Astrocyte (in vitro differentiated cells and primary cell): ENCODE data around the gene ANKMY2. TPM values are rescaled to one million over a fixed set of nuclear protein-coding genes. Genes with fewer than 3 reads are reported as not detected.

Source experiments
- DNase-seq: peaks from one replicate; pipeline ENCODE4 v3.0.0-alpha.2; 2010; ENCODE audit warnings: low read depth
- FAIRE-seq: peaks from 2 replicates; lab custom pipeline; 2011; peaks lifted over from hg19 to GRCh38; lab: Jason Lieb, UNC
- H2AFZ ChIP-seq: 2 replicates; pipeline ENCODE4 v1.6.0; 2012; ENCODE audit warnings: low read depth, low read length, inconsistent platforms
- H3K27ac ChIP-seq: 2 replicates; pipeline ENCODE4 v1.5.1; 2011; ENCODE audit warnings: low read depth, low read length, inconsistent platforms
- H3K27me3 ChIP-seq: 2 replicates; pipeline ENCODE4 v1.6.0; 2011; ENCODE audit warnings: low read length, inconsistent platforms; ENCODE audit not compliant: insufficient read depth
- H3K36me3 ChIP-seq: 2 replicates; pipeline ENCODE4 v1.5.1; 2011; ENCODE audit warnings: low read length, inconsistent platforms; ENCODE audit not compliant: insufficient read depth
- H3K4me1 ChIP-seq: 2 replicates; pipeline ENCODE4 v1.5.1; 2011; ENCODE audit warnings: low read length, inconsistent platforms; ENCODE audit not compliant: insufficient read depth
- H3K4me2 ChIP-seq: 2 replicates; pipeline ENCODE4 v1.6.0; 2012; ENCODE audit warnings: low read length, inconsistent platforms
- H3K4me3 ChIP-seq: 2 replicates; pipeline ENCODE4 v1.5.1; 2011; ENCODE audit warnings: low read depth, mild to moderate bottlenecking, low read length, inconsistent platforms; ENCODE audit not compliant: insufficient read depth
- H3K79me2 ChIP-seq: 2 replicates; pipeline ENCODE4 v1.6.0; 2012; ENCODE audit warnings: mild to moderate bottlenecking, low read length, inconsistent platforms; ENCODE audit not compliant: insufficient read depth
- H3K9ac ChIP-seq: 2 replicates; pipeline ENCODE4 v1.6.0; 2012; ENCODE audit warnings: mild to moderate bottlenecking, low read length, inconsistent platforms
- H3K9me3 ChIP-seq: 2 replicates; pipeline ENCODE4 v1.5.1; 2012; ENCODE audit warnings: low read depth, mild to moderate bottlenecking, low read length, inconsistent platforms; ENCODE audit not compliant: insufficient read depth
- H4K20me1 ChIP-seq: 2 replicates; pipeline ENCODE4 v1.6.0; 2012; ENCODE audit warnings: low read length, inconsistent platforms; ENCODE audit not compliant: insufficient read depth
- H3K27ac Mint-ChIP-seq: one replicate; pipeline ENCODE4 v1.8.0; 2021; ENCODE audit warnings: mild to moderate bottlenecking, mixed read lengths; ENCODE audit not compliant: unreplicated experiment
- H3K27me3 Mint-ChIP-seq: one replicate; pipeline ENCODE4 v1.8.0; 2021; ENCODE audit warnings: low read depth, mixed read lengths; ENCODE audit not compliant: unreplicated experiment
- H3K36me3 Mint-ChIP-seq: one replicate; pipeline ENCODE4 v1.8.0; 2021; ENCODE audit warnings: low read depth, mixed read lengths; ENCODE audit not compliant: unreplicated experiment
- H3K4me1 Mint-ChIP-seq: one replicate; pipeline ENCODE4 v1.8.0; 2021; ENCODE audit warnings: low read depth, mixed read lengths; ENCODE audit not compliant: unreplicated experiment
- H3K4me3 Mint-ChIP-seq: one replicate; pipeline ENCODE4 v1.8.0; 2021; ENCODE audit warnings: mild to moderate bottlenecking, moderate library complexity, mixed read lengths; ENCODE audit not compliant: unreplicated experiment
- H3K9me3 Mint-ChIP-seq: one replicate; pipeline ENCODE4 v1.8.0; 2021; ENCODE audit warnings: mild to moderate bottlenecking, mixed read lengths; ENCODE audit not compliant: unreplicated experiment
- EZH2 ChIP-seq: IDR thresholded peaks from 2 replicates; pipeline ENCODE4 v1.6.1; 2012; ENCODE audit warnings: mild to moderate bottlenecking, low read length, inconsistent platforms; ENCODE audit not compliant: insufficient read depth
- total RNA-seq: library from RNA; stranded (reverse); gene quantifications from 2 replicates; pipeline ENCODE4 v1.2.1, GENCODE V29; 2021
- TF ChIP-seq, protein P1 (sequence below): IDR thresholded peaks from 2 replicates; pipeline ENCODE4 v1.5.1; 2011; ENCODE audit warnings: low read depth, mild to moderate bottlenecking, inconsistent platforms, low read length, moderate library complexity; ENCODE audit not compliant: insufficient read depth

ANKMY2 gene
- total RNA-seq, 1 donor from 2014 or later: 21.9 TPM

DNA sequence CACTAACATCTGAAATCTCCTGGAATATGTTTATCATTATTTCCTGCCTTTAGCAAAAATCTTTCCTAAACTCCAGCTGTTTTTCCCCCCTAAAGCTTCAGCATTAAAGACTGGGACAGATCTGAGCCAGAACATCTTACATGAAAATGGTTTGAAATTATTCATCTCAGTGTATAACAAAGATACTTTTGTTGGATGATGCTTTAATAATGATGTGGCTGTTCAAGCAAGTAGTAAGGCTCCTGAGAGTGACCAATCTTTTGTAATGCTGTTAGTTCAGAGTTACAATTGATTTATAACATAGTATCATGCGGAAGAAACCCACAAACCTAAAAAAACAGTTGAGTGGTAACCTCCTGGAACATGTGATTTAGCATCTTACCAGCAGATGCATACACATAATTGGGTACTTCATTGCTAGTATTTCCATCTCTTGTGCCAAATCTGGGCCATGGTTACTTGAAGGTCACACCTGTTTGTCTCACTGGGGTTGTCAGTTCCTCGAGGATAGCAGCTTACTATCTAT is 1.9 kb upstream of the ANKMY2 start:
- TF ChIP-seq, protein P1, sequence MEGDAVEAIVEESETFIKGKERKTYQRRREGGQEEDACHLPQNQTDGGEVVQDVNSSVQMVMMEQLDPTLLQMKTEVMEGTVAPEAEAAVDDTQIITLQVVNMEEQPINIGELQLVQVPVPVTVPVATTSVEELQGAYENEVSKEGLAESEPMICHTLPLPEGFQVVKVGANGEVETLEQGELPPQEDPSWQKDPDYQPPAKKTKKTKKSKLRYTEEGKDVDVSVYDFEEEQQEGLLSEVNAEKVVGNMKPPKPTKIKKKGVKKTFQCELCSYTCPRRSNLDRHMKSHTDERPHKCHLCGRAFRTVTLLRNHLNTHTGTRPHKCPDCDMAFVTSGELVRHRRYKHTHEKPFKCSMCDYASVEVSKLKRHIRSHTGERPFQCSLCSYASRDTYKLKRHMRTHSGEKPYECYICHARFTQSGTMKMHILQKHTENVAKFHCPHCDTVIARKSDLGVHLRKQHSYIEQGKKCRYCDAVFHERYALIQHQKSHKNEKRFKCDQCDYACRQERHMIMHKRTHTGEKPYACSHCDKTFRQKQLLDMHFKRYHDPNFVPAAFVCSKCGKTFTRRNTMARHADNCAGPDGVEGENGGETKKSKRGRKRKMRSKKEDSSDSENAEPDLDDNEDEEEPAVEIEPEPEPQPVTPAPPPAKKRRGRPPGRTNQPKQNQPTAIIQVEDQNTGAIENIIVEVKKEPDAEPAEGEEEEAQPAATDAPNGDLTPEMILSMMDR: no peak
- no peak for TF ChIP-seq EZH2

DNA sequence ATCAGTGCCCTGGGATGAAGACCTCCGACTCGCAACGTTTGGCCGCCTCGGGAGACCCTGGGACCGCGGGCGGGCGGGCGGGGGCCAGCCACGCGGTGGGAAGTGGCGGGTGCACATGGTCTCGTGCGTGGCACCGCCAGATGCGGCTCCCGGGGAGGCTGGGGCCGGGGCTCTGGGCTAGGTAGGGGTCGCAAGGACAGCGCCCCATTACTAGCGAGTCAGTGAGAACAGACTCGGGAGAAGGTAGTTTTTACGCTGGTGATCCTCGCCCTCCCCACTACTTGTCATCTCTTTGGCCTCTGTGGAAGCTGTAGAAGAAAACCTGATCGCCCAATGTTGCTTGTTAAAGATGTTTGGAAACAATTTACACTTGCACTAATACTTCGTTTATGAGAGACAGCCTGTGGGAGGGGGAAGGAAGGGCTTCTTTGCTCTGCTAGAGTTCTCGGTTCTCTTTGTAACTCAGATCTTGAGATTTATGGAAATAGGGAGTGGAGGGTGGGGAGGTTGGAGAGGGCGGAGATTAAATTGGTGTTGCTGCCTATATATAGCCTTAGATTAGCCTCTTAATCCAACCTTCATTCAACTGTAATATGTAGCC is 1.0 kb upstream of the ANKMY2 start:
- H3K9ac ChIP-seq: peak overlapping the region; percentile 90
- Mint-ChIP-seq H3K27ac (peak overlapping the region; percentile 75), H3K27me3 (no peaks in the 10 kb centered on the region), H3K36me3 (peaks cover 5% of the 10 kb centered on the region), H3K4me3 (peak overlapping the region; percentile 100), H3K4me1 (peaks cover 31% of the 10 kb centered on the region), H3K9me3 (no peaks in the 10 kb centered on the region)
- H3K27ac ChIP-seq: peak overlapping the region; percentile 97
- H3K4me1 ChIP-seq: peaks cover 31% of the 10 kb centered on the region
- peaks cover 88% of the 10 kb centered on the region for H3K79me2 ChIP-seq
- H3K4me2 ChIP-seq: peak overlapping the region; percentile 95
- TF ChIP-seq EZH2: no peak
- TF ChIP-seq, protein P1: no peak
- DNase-seq: no peak
- no peaks in the 10 kb centered on the region for H3K9me3 ChIP-seq
- peaks cover 37% of the 10 kb centered on the region for H4K20me1 ChIP-seq
- H3K36me3 ChIP-seq: no peaks in the 10 kb centered on the region
- no peaks in the 10 kb centered on the region for H3K27me3 ChIP-seq
- peak overlapping the region; percentile 90 for H3K4me3 ChIP-seq
- no peak overlapping the region for H2AFZ ChIP-seq
- no peak for FAIRE-seq

More for the DNA sequence above, 1.9 kb upstream of the ANKMY2 start:
- H3K27me3 Mint-ChIP-seq: no peaks in the 10 kb centered on the region
- H3K27me3 ChIP-seq: no peaks in the 10 kb centered on the region
- no peak overlapping the region for H3K27ac Mint-ChIP-seq
- H3K4me1 ChIP-seq: peaks cover 31% of the 10 kb centered on the region
- FAIRE-seq (no peak), DNase-seq (peak; percentile 75)
- no peaks in the 10 kb centered on the region for H3K9me3 ChIP-seq
- H3K79me2 ChIP-seq: peaks cover 90% of the 10 kb centered on the region
- no peak overlapping the region for H2AFZ ChIP-seq
- H3K4me3 ChIP-seq: peak overlapping the region; percentile 90
- peak overlapping the region; percentile 90 for H3K9ac ChIP-seq
- no peaks in the 10 kb centered on the region for H3K9me3 Mint-ChIP-seq
- H3K4me3 Mint-ChIP-seq: peak overlapping the region; percentile 100
- no peak overlapping the region for H3K27ac ChIP-seq
- peaks cover 39% of the 10 kb centered on the region for H3K4me1 Mint-ChIP-seq
- peaks cover 5% of the 10 kb centered on the region for H3K36me3 Mint-ChIP-seq
- peak overlapping the region; percentile 95 for H3K4me2 ChIP-seq
- H3K36me3 ChIP-seq: no peaks in the 10 kb centered on the region
- peaks cover 46% of the 10 kb centered on the region for H4K20me1 ChIP-seq
